ENCODE results near the gene MYLIP.

- TF ChIP-seq CTCF (IDR thresholded peaks at IDR 0.05): no peak
- TF ChIP-seq JAZF1 (CRISPR knock-in tag; IDR thresholded peaks at IDR 0.05): no peak
- TF ChIP-seq E2F5 (CRISPR knock-in tag; IDR thresholded peaks at IDR 0.05): no peak
These were observed 2.0 kb upstream of the MYLIP start for GRCh38 chr6:16126861-16127260.
